GM21619 (cell line): ENCODE measurements around the gene TNIP2.
"Not testable (repeated sequence)": the region's sequence is repeated elsewhere in the genome, so short reads cannot be mapped to it uniquely, and the experiment has no call there.

Experiments
- ATAC-seq: cut with Tn5 transposase; IDR thresholded peaks from one replicate; pipeline ENCODE4 v1.9.1; 2021; ENCODE audit not compliant: unreplicated experiment

TNIP2 gene

GRCh38 chr4:2744576-2745270, 11.4 kb downstream of the TNIP2 start:
- ATAC-seq, result no peak

- no peak for ATAC-seq
Observed at GRCh38 chr4:2743518-2744445, 12.4 kb downstream of the TNIP2 start.

- no peak for ATAC-seq
Observed at GRCh38 chr4:2742823-2743517, 13.2 kb downstream of the TNIP2 start.

- no peak for ATAC-seq
Observed at GRCh38 chr4:2742081-2742822, 13.9 kb downstream of the TNIP2 start.

- ATAC-seq, result no peak
Observed at GRCh38 chr4:2741626-2742025, 14.5 kb downstream of the TNIP2 start.

- ATAC-seq, result not testable (repeated sequence)
Observed at GRCh38 chr4:2738296-2738695, 17.8 kb downstream of the TNIP2 start.

- ATAC-seq, result no peak
Observed at GRCh38 chr4:2735869-2736268, 20.3 kb downstream of the TNIP2 start.

GRCh38 chr4:2734612-2735011, 21.5 kb downstream of the TNIP2 start:
- no peak for ATAC-seq

GRCh38 chr4:2733844-2734574, 22.1 kb downstream of the TNIP2 start:
- ATAC-seq, result no peak

GRCh38 chr4:2733001-2733843, 22.9 kb downstream of the TNIP2 start:
- no peak for ATAC-seq

- ATAC-seq, result no peak
Observed at GRCh38 chr4:2732526-2732925, 23.6 kb downstream of the TNIP2 start.

GRCh38 chr4:2731907-2732317, 24.2 kb downstream of the TNIP2 start:
- no peak for ATAC-seq

GRCh38 chr4:2729533-2729875, 26.6 kb downstream of the TNIP2 start:
- no peak for ATAC-seq

- ATAC-seq, result no peak
Observed at GRCh38 chr4:2728806-2729532, 27.2 kb downstream of the TNIP2 start.

GRCh38 chr4:2728221-2728620, 27.9 kb downstream of the TNIP2 start:
- no peak for ATAC-seq

- ATAC-seq, result not testable (repeated sequence)
Observed at GRCh38 chr4:2726881-2727280, 29.3 kb downstream of the TNIP2 start.

GRCh38 chr4:2725380-2725779, 30.8 kb downstream of the TNIP2 start:
- no peak for ATAC-seq

GRCh38 chr4:2723751-2724150, 32.4 kb downstream of the TNIP2 start:
- ATAC-seq, result no peak

GRCh38 chr4:2722033-2722432, 34.1 kb downstream of the TNIP2 start:
- ATAC-seq, result no peak
